KOPT-K1 (cell line): Measurements from ENCODE around the gene FOXK1.

ENCODE experiments used
- H3K27ac ChIP-seq: fragments of 200-600 bp; sonication (generic); 2 replicates; pipeline ENCODE4 v1.5.1; 2016; ENCODE audit warnings: antibody characterized with exemption, mild to moderate bottlenecking, low read depth, low read length; ENCODE audit not compliant: poor library complexity, severe bottlenecking
- H3K36me3 ChIP-seq: fragments of 200-600 bp; sonication (generic); 2 replicates; pipeline ENCODE4 v1.5.1; 2017; ENCODE audit warnings: antibody characterized with exemption, mild to moderate bottlenecking, low read length, moderate library complexity; ENCODE audit not compliant: insufficient read depth
- H3K9me3 ChIP-seq: fragments of 200-600 bp; sonication (generic); 2 replicates; pipeline ENCODE4 v1.5.1; 2017; ENCODE audit warnings: antibody characterized with exemption, low read length, mild to moderate bottlenecking; ENCODE audit not compliant: insufficient read depth, poor library complexity, severe bottlenecking

Gene FOXK1

GRCh38 chr7:4733936-4734528 lies 51.9 kb downstream of the FOXK1 start:
- peak overlapping the region; percentile 78 for H3K27ac ChIP-seq
- H3K36me3 ChIP-seq, result peaks cover 6% of the 10 kb centered on the region; the same call in 1 of the 2 replicates

GRCh38 chr7:4734587-4735345 lies 52.7 kb downstream of the FOXK1 start:
- H3K27ac ChIP-seq, result peak overlapping the region; percentile 78

More at GRCh38 chr7:4733936-4734528, 51.9 kb downstream of the FOXK1 start:
- H3K9me3 ChIP-seq, result no peaks in the 10 kb centered on the region

GRCh38 chr7:4737300-4737699 lies 55.2 kb downstream of the FOXK1 start:
- H3K36me3 ChIP-seq, result peaks cover 25% of the 10 kb centered on the region; the same call in 1 of the 2 replicates
- H3K27ac ChIP-seq, result no peak overlapping the region
- H3K9me3 ChIP-seq, result no peaks in the 10 kb centered on the region

More at GRCh38 chr7:4734587-4735345, 52.7 kb downstream of the FOXK1 start:
- H3K36me3 ChIP-seq, result peaks cover 6% of the 10 kb centered on the region; the same call in 1 of the 2 replicates
- H3K9me3 ChIP-seq, result no peaks in the 10 kb centered on the region

GRCh38 chr7:4738711-4739527 lies 56.8 kb downstream of the FOXK1 start:
- Histone ChIP-seq H3K9me3 (no peaks in the 10 kb centered on the region), H3K27ac (peak overlapping the region; percentile 48), H3K36me3 (peaks cover 35% of the 10 kb centered on the region; the same call in 1 of the 2 replicates)

- Histone ChIP-seq H3K9me3 (no peaks in the 10 kb centered on the region), H3K36me3 (peaks cover 35% of the 10 kb centered on the region; the same call in 1 of the 2 replicates), H3K27ac (peak overlapping the region; percentile 48)
Measured at GRCh38 chr7:4739528-4739992, 57.5 kb downstream of the FOXK1 start.

GRCh38 chr7:4740796-4741195 lies 58.7 kb downstream of the FOXK1 start:
- Histone ChIP-seq H3K27ac (no peak overlapping the region), H3K36me3 (peaks cover 35% of the 10 kb centered on the region; the same call in 1 of the 2 replicates), H3K9me3 (no peaks in the 10 kb centered on the region)

GRCh38 chr7:4742051-4742573 lies 60.0 kb downstream of the FOXK1 start:
- Histone ChIP-seq H3K9me3 (no peaks in the 10 kb centered on the region), H3K36me3 (peaks cover 38% of the 10 kb centered on the region), H3K27ac (no peak overlapping the region)

GRCh38 chr7:4742852-4743251 lies 60.8 kb downstream of the FOXK1 start:
- H3K27ac ChIP-seq, result no peak overlapping the region
- peaks cover 41% of the 10 kb centered on the region for H3K36me3 ChIP-seq
- H3K9me3 ChIP-seq, result no peaks in the 10 kb centered on the region

- peaks cover 59% of the 10 kb centered on the region for H3K36me3 ChIP-seq
- no peaks in the 10 kb centered on the region for H3K9me3 ChIP-seq
- peak overlapping the region; percentile 78 for H3K27ac ChIP-seq
Measured at GRCh38 chr7:4744391-4745264, 62.5 kb downstream of the FOXK1 start.

GRCh38 chr7:4745265-4745919 lies 63.3 kb downstream of the FOXK1 start:
- H3K36me3 ChIP-seq, result peaks cover 66% of the 10 kb centered on the region
- H3K9me3 ChIP-seq, result no peaks in the 10 kb centered on the region
- H3K27ac ChIP-seq, result peak overlapping the region; percentile 78

GRCh38 chr7:4745971-4746919 lies 64.2 kb downstream of the FOXK1 start:
- Histone ChIP-seq H3K36me3 (peaks cover 60% of the 10 kb centered on the region), H3K27ac (peak overlapping the region; percentile 78), H3K9me3 (no peaks in the 10 kb centered on the region)

- peaks cover 60% of the 10 kb centered on the region for H3K36me3 ChIP-seq
- no peaks in the 10 kb centered on the region for H3K9me3 ChIP-seq
- H3K27ac ChIP-seq, result peak overlapping the region; percentile 78
Measured at GRCh38 chr7:4747013-4747412, 64.9 kb downstream of the FOXK1 start.

GRCh38 chr7:4747746-4748145 lies 65.7 kb downstream of the FOXK1 start:
- Histone ChIP-seq H3K9me3 (no peaks in the 10 kb centered on the region), H3K36me3 (peaks cover 60% of the 10 kb centered on the region), H3K27ac (no peak overlapping the region)
